ENCODE data around the gene LRP1.

The LRP1 gene

DNA sequence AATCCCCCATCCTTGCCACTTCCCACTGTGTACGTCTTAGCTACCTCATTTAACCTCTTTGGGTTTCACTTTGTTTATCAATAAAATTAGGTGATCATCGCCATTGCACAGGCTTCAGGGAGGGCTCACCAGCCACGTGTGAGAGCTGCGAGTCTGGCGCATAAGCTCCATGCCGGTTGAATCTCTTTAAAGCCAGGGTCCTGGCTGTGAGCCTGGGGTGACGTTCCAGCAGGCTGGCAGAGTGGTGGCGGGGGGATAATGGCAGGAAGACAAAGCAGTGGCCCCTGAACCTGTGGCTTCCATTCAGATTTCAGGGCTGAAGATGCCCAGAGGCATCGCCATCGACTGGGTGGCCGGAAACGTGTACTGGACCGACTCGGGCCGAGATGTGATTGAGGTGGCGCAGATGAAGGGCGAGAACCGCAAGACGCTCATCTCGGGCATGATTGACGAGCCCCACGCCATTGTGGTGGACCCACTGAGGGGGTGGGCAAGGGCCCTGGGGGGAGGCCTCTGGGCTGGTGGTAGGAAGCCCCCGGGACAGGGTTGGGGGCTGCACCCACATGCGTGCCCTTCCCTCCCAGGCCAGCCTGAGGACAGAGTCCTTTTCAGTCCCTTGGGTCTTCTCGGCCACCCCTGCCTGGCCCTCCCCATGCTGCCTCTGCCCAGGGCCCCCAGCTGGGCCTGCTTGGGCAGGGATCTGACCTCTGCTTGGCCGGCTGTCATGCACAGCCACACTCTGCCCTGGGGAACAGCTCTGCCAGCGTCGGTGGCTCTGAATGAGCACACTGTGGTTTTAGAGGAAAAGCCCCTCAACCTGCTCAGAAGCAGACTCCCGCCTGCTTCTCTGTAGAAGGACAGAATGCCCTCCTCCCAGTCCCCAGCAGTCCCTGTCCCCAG lies 79.7 kb downstream of the LRP1 start:
- H3K4me1 ChIP-seq (ENCODE audit: control insufficient read depth, low read length), result peaks cover 9% of the 10 kb centered on the region
- H3K9me3 ChIP-seq (ENCODE audit: control insufficient read depth, insufficient read depth, low read length), result no peaks in the 10 kb centered on the region
- no peaks in the 10 kb centered on the region for H3K27me3 ChIP-seq (ENCODE audit: control insufficient read depth, low read length)
- no peaks in the 10 kb centered on the region for H3K9me2 ChIP-seq (replicated peaks; ENCODE audit: control insufficient read depth, low read length)
- no peak for TF ChIP-seq EZH2phosphoT487 (IDR thresholded peaks at IDR 0.05; ENCODE audit: borderline replicate concordance, low read length)
- TF ChIP-seq, protein P1, sequence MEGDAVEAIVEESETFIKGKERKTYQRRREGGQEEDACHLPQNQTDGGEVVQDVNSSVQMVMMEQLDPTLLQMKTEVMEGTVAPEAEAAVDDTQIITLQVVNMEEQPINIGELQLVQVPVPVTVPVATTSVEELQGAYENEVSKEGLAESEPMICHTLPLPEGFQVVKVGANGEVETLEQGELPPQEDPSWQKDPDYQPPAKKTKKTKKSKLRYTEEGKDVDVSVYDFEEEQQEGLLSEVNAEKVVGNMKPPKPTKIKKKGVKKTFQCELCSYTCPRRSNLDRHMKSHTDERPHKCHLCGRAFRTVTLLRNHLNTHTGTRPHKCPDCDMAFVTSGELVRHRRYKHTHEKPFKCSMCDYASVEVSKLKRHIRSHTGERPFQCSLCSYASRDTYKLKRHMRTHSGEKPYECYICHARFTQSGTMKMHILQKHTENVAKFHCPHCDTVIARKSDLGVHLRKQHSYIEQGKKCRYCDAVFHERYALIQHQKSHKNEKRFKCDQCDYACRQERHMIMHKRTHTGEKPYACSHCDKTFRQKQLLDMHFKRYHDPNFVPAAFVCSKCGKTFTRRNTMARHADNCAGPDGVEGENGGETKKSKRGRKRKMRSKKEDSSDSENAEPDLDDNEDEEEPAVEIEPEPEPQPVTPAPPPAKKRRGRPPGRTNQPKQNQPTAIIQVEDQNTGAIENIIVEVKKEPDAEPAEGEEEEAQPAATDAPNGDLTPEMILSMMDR (IDR thresholded peaks at IDR 0.05; ENCODE audit: low read depth, low read length, poor library complexity, severe bottlenecking), result no peak
- H3K4me2 ChIP-seq (ENCODE audit: low read length), result no peak overlapping the region
- no peaks in the 10 kb centered on the region for H3K36me3 ChIP-seq (ENCODE audit: control insufficient read depth, low read length)
- H3K79me2 ChIP-seq (ENCODE audit: control insufficient read depth, low read length), result no peaks in the 10 kb centered on the region
- no peak overlapping the region for H3K4me3 ChIP-seq (ENCODE audit: low read length)
- H3F3A ChIP-seq (ENCODE audit: control insufficient read depth, insufficient read depth), result no peaks in the 10 kb centered on the region
- no peak overlapping the region for H3K27ac ChIP-seq (ENCODE audit: low read depth, low read length)
- H4K20me1 ChIP-seq (ENCODE audit: control insufficient read depth, insufficient read depth, low read depth, low read length), result no peaks in the 10 kb centered on the region; the same call in 1 of the 2 replicates

DNA sequence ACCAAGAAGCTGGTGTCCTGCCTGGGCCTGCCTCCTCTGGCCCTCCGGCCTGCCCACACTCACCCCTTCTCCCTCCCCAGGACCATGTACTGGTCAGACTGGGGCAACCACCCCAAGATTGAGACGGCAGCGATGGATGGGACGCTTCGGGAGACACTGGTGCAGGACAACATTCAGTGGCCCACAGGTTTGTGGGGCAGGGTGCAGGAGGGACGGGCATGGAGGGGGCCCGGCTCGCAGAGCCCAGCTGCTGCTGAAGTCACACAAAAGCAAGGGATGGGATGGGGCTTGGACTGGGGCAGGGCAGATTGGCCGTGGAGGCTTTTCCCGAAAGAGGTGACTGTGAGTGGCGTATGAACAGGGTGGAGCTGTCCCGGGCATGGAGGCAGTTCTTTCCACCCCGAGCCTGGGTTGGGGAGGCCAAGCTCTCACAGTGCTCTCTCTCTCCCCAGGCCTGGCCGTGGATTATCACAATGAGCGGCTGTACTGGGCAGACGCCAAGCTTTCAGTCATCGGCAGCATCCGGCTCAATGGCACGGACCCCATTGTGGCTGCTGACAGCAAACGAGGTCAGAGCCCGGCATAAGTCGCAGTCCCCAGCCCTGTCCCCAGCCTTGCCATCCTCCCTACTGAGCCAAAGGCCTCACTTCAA lies 80.5 kb downstream of the LRP1 start:
- Histone ChIP-seq H4K20me1 (ENCODE audit: control insufficient read depth, insufficient read depth, low read depth, low read length) (no peaks in the 10 kb centered on the region; the same call in 1 of the 2 replicates), H3K4me2 (ENCODE audit: low read length) (no peak overlapping the region), H3K9me2 (replicated peaks; ENCODE audit: control insufficient read depth, low read length) (no peaks in the 10 kb centered on the region), H3K79me2 (ENCODE audit: control insufficient read depth, low read length) (no peaks in the 10 kb centered on the region), H3K4me1 (ENCODE audit: control insufficient read depth, low read length) (peaks cover 15% of the 10 kb centered on the region), H3K36me3 (ENCODE audit: control insufficient read depth, low read length) (no peaks in the 10 kb centered on the region), H3K9me3 (ENCODE audit: control insufficient read depth, insufficient read depth, low read length) (no peaks in the 10 kb centered on the region), H3K27ac (ENCODE audit: low read depth, low read length) (no peak overlapping the region), H3K27me3 (ENCODE audit: control insufficient read depth, low read length) (no peaks in the 10 kb centered on the region), H3F3A (ENCODE audit: control insufficient read depth, insufficient read depth) (no peaks in the 10 kb centered on the region), H3K4me3 (ENCODE audit: low read length) (no peak overlapping the region)
- no peak for TF ChIP-seq EZH2phosphoT487 (IDR thresholded peaks at IDR 0.05; ENCODE audit: borderline replicate concordance, low read length)
- TF ChIP-seq, protein P1 (IDR thresholded peaks at IDR 0.05; ENCODE audit: low read depth, low read length, poor library complexity, severe bottlenecking), result no peak

DNA sequence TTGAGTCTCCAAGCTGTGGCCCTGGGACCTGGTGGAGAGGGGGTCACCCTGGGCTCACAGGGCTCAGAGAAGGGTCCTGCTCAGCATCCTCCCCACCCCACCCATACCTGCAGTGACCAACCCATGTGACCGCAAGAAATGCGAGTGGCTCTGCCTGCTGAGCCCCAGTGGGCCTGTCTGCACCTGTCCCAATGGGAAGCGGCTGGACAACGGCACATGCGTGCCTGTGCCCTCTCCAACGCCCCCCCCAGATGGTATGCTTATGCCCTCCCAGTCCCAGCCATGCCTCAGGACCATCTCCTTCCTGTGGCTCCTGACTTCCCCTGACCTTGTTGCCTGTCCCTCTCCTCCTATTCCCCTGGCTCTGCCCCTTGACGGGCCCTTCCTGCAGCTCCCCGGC lies 81.6 kb downstream of the LRP1 start:
- Histone ChIP-seq H3K4me3 (ENCODE audit: low read length) (no peak overlapping the region), H3K4me1 (ENCODE audit: control insufficient read depth, low read length) (peaks cover 26% of the 10 kb centered on the region), H3K27ac (ENCODE audit: low read depth, low read length) (no peak overlapping the region), H3K9me2 (replicated peaks; ENCODE audit: control insufficient read depth, low read length) (no peaks in the 10 kb centered on the region), H3K36me3 (ENCODE audit: control insufficient read depth, low read length) (no peaks in the 10 kb centered on the region), H3K27me3 (ENCODE audit: control insufficient read depth, low read length) (no peaks in the 10 kb centered on the region), H3F3A (ENCODE audit: control insufficient read depth, insufficient read depth) (no peaks in the 10 kb centered on the region; the same call in 1 of the 2 replicates), H3K9me3 (ENCODE audit: control insufficient read depth, insufficient read depth, low read length) (no peaks in the 10 kb centered on the region), H3K4me2 (ENCODE audit: low read length) (no peak overlapping the region), H4K20me1 (ENCODE audit: control insufficient read depth, insufficient read depth, low read depth, low read length) (no peaks in the 10 kb centered on the region; the same call in 1 of the 2 replicates), H3K79me2 (ENCODE audit: control insufficient read depth, low read length) (no peaks in the 10 kb centered on the region)
- no peak for TF ChIP-seq EZH2phosphoT487 (IDR thresholded peaks at IDR 0.05; ENCODE audit: borderline replicate concordance, low read length)
- TF ChIP-seq, protein P1 (IDR thresholded peaks at IDR 0.05; ENCODE audit: low read depth, low read length, poor library complexity, severe bottlenecking), result no peak

Data from DOHH2 (cell line).